GM23248 (cell line): Measurements from ENCODE around the gene KCNG2.

Experiments used
- EZH2 ChIP-seq: fragments of 200-600 bp; sonication (generic); IDR thresholded peaks from 2 replicates; pipeline ENCODE4 v1.6.1; 2018; ENCODE audit warnings: antibody characterized with exemption, mild to moderate bottlenecking; ENCODE audit not compliant: insufficient read depth, poor library complexity, severe bottlenecking
- EZH2phosphoT487 ChIP-seq: fragments of 200-600 bp; sonication (generic); IDR thresholded peaks from 2 replicates; pipeline ENCODE4 v1.6.1; 2018; ENCODE audit warnings: antibody characterized with exemption, moderate library complexity, mild to moderate bottlenecking, low read depth; ENCODE audit not compliant: insufficient read depth

DNA sequence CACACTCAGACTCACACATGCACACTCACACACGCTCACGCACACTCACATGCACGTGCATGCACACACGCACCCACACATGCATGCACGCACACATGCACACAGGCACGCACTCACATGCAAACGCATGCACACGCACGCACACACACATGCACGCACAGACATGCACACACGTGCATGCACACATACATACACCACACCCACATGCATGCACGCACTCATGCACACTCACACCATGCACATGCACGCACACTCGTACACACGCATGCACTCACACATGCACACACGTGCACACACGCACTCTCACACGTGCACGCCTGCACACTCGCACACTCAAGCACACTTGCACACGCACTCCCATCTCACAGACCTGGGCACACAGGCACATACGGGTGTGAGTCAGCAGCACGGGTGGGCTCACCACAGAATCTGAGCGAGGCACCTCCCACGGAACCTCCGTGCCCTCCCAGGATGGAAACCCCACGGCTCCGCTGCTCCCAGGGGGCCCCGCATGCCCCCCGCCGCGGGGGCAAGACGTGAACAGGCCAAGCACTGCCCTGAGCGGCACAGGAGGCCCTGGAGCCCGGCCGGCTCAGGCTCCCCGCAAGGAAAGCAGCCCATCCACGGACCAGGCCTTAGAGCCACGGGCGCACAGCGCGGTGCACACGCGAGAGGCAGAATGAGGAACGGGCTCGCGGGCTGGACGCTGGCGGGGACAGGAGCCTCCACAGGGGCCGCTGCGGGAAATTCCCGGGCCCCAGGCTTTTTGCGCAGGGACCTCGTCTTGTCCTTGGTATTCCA is 8.4 kb upstream of the KCNG2 start:
- TF ChIP-seq EZH2phosphoT487 (no peak), EZH2 (no peak)
